Measurements from ENCODE around the gene LEKR1. TPM values are rescaled to one million over a fixed set of nuclear protein-coding genes. Genes with fewer than 3 reads are reported as not detected.

The LEKR1 gene
- total and polyA plus RNA-seq, 9 of the 15 experiments (the other 6 are each of a cell fraction or from before 2014, with no cell fraction given): 0.76 to 1.8 (median 1.2) TPM

DNA sequence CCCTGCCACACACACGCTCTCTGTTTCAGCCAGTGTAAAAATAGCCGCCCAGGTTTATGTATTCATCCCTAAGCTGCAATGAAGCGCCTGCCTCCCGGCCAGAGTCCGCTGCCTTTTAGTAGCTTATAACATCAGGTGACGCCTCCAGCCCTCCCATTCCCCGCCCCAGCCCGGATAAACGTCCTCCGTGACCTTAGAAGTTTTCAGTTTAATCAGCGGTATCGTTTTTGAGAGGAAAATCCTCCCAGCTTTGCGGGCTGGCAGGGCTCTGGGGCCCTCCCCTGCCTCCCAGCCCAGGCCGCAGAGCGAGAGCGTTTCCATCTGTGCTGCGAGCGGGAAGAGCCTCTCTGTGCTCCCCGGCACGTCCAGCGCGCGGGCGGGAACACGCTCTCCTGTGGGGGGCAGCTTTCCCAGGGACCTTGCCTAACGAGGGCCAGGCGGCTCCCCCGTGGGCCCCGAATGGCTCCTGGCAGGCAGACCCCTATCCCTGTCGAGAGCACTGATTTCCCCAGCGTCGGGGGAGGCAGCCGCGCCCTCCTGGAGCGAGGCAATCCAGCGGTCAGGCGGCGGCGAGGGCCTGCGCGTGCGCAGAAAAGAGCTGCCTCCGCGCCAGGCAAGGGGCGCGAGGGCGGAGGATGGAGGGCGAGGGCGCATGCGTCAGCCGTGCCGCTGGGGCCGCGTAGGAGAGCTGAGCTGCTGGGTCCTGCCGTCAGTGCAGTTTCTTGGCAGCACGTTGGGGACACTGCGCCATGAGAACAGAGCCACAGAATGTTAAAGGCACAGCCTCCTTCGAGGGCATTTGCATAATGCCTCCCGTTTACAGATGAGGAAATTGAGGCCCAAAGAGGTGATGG is 262.7 kb downstream of the LEKR1 start (continued):
- no peak for TF ChIP-seq BRF1 (IDR thresholded peaks at IDR 0.05; ENCODE audit: borderline replicate concordance, extremely low read depth, insufficient read length)
- TF ChIP-seq TARDBP (IDR thresholded peaks at IDR 0.05): peak; percentile 48
- TF ChIP-seq ZNF175 (CRISPR knock-in tag; IDR thresholded peaks at IDR 0.05; ENCODE audit: low read depth): no peak
- no peak for TF ChIP-seq RBM17 (IDR thresholded peaks at IDR 0.05; ENCODE audit: borderline replicate concordance, low read depth, low read length)
- no peak for TF ChIP-seq ZNF24 (IDR thresholded peaks at IDR 0.05)
- TF ChIP-seq, protein P1, sequence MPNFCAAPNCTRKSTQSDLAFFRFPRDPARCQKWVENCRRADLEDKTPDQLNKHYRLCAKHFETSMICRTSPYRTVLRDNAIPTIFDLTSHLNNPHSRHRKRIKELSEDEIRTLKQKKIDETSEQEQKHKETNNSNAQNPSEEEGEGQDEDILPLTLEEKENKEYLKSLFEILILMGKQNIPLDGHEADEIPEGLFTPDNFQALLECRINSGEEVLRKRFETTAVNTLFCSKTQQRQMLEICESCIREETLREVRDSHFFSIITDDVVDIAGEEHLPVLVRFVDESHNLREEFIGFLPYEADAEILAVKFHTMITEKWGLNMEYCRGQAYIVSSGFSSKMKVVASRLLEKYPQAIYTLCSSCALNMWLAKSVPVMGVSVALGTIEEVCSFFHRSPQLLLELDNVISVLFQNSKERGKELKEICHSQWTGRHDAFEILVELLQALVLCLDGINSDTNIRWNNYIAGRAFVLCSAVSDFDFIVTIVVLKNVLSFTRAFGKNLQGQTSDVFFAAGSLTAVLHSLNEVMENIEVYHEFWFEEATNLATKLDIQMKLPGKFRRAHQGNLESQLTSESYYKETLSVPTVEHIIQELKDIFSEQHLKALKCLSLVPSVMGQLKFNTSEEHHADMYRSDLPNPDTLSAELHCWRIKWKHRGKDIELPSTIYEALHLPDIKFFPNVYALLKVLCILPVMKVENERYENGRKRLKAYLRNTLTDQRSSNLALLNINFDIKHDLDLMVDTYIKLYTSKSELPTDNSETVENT (CRISPR knock-in tag; IDR thresholded peaks at IDR 0.05): peak; percentile 22; the same call in 1 of the 2 replicates
- peak; percentile 96 to 98 for TF ChIP-seq KDM1A (IDR thresholded peaks at IDR 0.05)
- peak; percentile 82 for TF ChIP-seq CBFB (CRISPR knock-in tag; IDR thresholded peaks at IDR 0.05)
- TF ChIP-seq ZNF197 (CRISPR knock-in tag; IDR thresholded peaks at IDR 0.05; ENCODE audit: low read depth): no peak
- TF ChIP-seq RUNX1 (IDR thresholded peaks at IDR 0.05; ENCODE audit: low read depth): no peak
- TF ChIP-seq KAT8 (IDR thresholded peaks at IDR 0.05; ENCODE audit: low read depth): no peak
- TF ChIP-seq MCM2 (IDR thresholded peaks at IDR 0.05; ENCODE audit: low read depth): no peak
- peak; percentile 95 for TF ChIP-seq PHF21A (IDR thresholded peaks at IDR 0.05; ENCODE audit: borderline replicate concordance, low read depth)
- TF ChIP-seq SNRNP70 (optimal IDR thresholded peaks at IDR 0.05; ENCODE audit: low read depth, low read length): no peak
- no peak for TF ChIP-seq RBM14 (IDR thresholded peaks at IDR 0.05; ENCODE audit: borderline replicate concordance, insufficient read depth, low read depth, low read length)
- 0 out of 2 replicates have a peak, but pooled peaks have one; percentile 43 for TF ChIP-seq HIVEP1 (CRISPR knock-in tag; IDR thresholded peaks at IDR 0.05)
- TF ChIP-seq U2AF1 (optimal IDR thresholded peaks at IDR 0.05; ENCODE audit: low read depth, low read length): no peak
- TF ChIP-seq FOXJ3 (CRISPR knock-in tag; IDR thresholded peaks at IDR 0.05): no peak
- TF ChIP-seq, protein P2, sequence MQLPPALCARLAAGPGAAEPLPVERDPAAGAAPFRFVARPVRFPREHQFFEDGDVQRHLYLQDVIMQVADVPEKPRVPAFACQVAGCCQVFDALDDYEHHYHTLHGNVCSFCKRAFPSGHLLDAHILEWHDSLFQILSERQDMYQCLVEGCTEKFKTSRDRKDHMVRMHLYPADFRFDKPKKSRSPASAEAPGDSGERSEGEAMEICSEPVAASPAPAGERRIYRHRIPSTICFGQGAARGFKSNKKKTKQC (CRISPR knock-in tag; IDR thresholded peaks at IDR 0.05): peak; percentile 91
- TF ChIP-seq ZNF507 (tag; conservative IDR thresholded peaks at IDR 0.05): no peak
- TF ChIP-seq HINFP (tag; conservative IDR thresholded peaks at IDR 0.05; ENCODE audit: low read depth): peak; percentile 86
- TF ChIP-seq, protein P3, sequence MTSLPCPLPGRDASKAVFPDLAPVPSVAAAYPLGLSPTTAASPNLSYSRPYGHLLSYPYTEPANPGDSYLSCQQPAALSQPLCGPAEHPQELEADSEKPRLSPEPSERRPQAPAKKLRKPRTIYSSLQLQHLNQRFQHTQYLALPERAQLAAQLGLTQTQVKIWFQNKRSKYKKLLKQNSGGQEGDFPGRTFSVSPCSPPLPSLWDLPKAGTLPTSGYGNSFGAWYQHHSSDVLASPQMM (CRISPR knock-in tag; IDR thresholded peaks at IDR 0.05): no peak
- TF ChIP-seq TCF7L2 (IDR thresholded peaks at IDR 0.05; ENCODE audit: low read depth, low read length): no peak

Data from K562 (cell line).